ENCODE measurements around the gene R3HDM4.
A peak's percentile ranks its signal among the peaks of the same experiment; 100 is the strongest.

Gene R3HDM4

DNA sequence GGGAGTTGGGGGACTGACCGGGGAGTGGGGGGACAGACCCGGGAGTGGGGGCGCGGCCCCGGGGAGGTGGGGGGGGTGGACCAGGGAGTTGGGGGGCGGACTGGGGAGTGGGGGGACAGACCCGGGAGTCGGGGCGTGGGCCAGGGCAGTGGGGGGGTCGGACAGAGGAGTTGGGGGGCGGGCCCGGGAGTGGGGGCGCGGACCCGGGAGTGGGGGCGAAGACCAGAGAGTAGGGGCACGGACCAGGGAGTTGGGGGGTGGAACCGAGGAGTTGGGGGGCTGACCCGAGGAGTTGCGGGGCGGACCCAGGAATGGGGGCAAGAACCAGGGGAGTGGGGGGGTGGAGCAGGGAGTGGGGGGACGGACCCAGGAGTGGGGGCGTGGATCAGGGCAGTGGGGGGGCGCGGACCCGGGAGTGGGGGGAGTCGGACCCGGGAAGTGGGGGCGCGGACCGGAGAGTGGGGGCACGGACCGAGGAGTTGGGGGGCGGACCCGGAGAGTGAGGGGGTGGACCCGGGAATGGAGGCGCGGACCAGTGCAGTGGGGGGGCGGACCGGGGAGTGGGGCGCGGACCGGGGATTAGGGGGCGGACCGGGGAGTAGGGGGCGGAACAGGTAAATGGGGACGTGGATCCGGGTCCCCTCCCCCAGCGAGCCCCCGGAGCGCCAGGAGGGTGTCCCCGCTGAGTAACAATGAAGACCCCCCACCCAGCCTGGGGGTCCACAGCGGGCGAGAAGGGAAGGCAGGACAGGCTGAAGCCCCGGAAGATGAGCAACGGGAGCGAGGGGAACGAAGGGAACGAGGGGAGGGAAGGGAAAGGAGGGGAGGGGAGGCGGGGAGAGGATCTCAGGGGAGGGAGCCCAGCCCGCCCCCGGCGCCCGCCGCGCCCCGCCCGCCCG, 589 bp downstream of the R3HDM4 start:
- no peak for DNase-seq (ENCODE audit: low read depth in 2 of 2)

GRCh38 chr19:911197-912033, 1.6 kb downstream of the R3HDM4 start:
- DNase-seq (ENCODE audit: low read depth in 2 of 2), result no peak

DNA sequence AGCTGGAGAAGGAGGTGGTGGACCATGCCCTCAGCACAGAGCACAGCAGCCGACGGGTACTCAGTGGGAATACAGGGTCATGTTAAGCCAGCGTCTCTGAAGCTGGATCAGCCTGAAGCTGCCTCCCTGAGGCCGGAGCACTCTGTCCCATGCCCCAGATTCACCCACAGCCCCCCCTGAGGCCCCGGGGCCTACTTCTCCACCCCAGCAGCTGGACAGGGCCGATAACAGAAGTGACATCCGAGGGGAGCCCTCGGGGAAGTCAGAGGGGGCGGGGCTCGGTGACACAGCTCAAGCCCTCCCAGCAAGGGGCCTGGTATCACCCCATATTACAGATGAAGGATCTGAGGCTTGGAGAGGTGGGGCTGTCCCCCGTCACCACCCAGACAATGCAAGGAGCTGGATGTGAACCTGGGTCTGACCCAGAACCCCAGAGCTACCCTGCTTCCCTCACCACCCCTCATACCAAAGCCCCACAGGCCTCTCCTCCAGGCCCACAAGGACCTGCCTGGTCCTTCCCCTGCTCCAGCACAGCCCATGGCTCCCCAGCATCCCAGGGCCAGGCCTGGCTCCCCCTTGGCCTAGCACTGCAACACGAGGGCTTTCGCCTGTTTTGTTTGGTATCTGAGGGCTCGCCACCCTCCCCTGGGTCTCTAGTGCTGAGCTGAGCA, 5.7 kb downstream of the R3HDM4 start:
- DNase-seq (ENCODE audit: low read depth in 2 of 2), result no peak

DNA sequence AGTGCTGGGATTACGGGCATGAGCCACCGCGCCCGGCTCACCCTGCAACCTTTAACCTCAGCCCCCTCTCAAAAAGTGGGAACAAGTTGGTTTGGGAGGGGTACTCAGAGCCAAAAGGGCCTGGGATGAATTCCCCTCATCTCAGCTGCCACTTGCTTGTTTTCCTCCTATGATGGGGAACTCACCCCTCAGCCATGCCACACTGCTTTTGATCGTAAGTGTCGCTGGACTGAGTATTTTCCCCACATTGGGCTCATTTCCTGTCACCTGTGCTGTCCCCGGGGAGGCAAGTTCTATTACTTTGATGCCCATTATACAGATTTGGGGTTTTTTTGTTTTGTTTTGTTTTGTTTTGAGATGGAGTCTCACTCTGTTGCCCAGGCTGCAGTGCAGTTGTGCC, 6.5 kb downstream of the R3HDM4 start:
- DNase-seq (ENCODE audit: low read depth in 2 of 2), result no peak

DNA sequence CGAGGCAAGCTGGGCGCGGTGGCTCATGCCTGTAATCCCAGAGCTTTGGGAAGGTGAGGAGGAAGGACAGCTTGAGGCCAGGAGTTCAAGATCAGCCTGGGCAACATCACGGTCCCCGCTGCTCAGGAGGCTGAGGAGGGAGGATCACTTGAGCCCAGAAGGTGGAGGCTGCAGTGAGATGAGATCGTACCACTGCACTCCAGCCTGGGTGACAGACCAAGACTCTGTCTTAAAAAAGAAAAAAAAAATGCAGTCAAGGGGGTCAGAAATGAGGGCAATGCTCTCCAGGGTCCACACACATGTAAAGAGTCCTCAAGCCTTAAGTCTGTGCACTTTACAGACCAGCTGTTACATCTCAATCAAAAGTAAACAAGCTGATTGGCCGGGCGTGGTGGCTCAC, 8.5 kb downstream of the R3HDM4 start:
- DNase-seq (ENCODE audit: low read depth in 2 of 2), result no peak

- no peak for DNase-seq (ENCODE audit: low read depth in 2 of 2)
Measured at GRCh38 chr19:903266-903797, 9.7 kb downstream of the R3HDM4 start.

GRCh38 chr19:902446-903226, 10.4 kb downstream of the R3HDM4 start:
- no peak for DNase-seq (ENCODE audit: low read depth in 2 of 2)

DNA sequence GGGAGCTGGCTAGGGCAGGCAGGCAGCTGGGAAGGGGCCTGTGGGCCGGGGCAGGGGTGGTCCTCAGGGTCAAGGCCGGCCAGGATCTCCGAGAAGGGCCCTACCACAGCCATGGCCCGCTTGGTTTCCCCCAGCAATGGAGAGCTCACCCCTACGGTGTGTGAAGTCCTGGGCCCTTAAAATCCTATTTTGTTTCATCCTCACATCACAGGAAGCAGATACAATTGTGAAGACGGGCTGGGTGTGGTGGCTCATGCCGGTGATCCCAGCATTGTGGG, 11.0 kb downstream of the R3HDM4 start:
- DNase-seq (ENCODE audit: low read depth in 2 of 2), result no peak

DNA sequence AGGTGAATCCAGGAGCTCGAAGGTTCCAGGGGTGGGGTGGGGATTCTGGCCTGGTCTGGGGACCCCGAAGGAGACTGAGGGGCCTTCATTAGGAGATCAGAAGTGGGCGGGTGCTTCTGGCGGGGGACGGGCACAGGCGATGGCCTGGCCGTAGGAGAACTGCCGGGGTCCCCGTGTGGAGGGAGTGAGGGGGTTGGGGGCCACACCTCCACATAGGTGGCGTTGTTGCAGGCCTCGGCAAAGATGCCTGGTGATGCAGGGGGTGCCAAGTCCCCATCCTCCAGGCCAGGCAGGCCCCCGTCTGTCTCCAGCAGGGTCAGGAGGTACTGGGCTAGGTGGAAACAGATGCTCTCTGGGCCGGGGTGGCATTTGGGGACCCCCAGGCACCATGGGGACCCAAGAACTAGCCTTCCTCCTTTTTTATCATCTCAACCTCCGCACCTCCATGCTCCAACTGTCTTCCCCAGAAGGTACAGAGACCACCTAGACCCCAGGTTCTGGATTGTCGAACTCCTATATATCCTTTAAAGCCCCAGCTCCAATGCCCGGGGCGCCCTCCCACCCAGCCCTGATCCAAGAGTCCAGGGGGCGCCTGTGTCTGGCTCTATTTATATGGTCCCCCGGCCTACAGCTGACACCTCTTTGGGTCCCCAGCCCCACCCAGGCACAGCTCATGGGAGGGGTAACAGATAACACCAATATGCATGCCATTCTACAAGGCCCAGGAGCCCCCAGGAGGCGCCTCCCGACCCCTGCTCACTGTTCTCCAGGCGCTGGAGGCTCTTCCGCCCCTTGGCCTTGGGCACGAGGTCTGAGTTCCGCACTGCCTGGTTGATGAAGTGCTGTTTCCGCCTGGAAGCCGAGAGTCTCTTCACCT, 11.6 kb downstream of the R3HDM4 start:
- no peak for DNase-seq (ENCODE audit: low read depth in 2 of 2)

DNA sequence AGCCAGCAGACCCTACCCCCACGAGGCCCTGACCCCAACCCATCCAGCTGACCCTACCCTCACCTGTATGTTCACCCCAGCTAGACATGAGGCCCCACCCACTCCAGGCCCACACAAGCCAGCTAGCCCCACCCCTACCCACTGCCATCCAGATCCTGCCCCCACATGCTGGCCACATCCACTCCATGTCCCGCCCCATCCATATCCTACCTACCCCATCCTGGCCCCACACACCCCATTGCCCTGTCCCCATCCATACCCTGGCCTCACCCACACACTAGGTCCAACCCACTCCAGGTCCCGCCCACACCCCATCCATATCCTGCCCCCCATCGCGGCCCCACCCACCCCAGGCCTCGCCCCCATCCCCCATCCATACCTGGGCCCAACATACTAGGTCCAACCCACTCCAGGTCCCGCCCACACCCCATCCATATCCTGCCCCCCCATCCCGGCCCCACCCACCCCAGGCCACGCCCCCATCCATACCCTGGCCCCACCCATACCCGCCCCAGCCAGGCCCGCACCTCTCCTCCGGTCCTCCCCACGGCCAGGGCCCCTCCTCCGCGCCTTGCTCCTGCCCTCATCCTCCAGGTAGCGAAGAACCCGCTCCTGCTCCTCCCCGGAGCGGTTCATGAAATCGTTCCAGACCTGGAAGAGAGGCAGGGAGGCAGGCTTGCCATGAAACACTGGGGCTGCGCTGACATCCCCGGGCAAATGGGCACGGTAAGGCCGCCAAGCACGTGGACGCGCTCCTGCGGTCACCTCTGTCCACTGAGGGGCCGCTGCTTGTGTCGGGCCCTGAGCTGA, 12.5 kb downstream of the R3HDM4 start:
- DNase-seq (ENCODE audit: low read depth in 2 of 2), result no peak

- no peak for DNase-seq (ENCODE audit: low read depth in 2 of 2)
Measured at GRCh38 chr19:900043-900301, 13.0 kb downstream of the R3HDM4 start.

- no peak for DNase-seq (ENCODE audit: low read depth in 2 of 2)
Measured at GRCh38 chr19:899336-900042, 13.5 kb downstream of the R3HDM4 start.

GRCh38 chr19:898663-899062, 14.4 kb downstream of the R3HDM4 start:
- DNase-seq (ENCODE audit: low read depth in 2 of 2), result no peak

DNA sequence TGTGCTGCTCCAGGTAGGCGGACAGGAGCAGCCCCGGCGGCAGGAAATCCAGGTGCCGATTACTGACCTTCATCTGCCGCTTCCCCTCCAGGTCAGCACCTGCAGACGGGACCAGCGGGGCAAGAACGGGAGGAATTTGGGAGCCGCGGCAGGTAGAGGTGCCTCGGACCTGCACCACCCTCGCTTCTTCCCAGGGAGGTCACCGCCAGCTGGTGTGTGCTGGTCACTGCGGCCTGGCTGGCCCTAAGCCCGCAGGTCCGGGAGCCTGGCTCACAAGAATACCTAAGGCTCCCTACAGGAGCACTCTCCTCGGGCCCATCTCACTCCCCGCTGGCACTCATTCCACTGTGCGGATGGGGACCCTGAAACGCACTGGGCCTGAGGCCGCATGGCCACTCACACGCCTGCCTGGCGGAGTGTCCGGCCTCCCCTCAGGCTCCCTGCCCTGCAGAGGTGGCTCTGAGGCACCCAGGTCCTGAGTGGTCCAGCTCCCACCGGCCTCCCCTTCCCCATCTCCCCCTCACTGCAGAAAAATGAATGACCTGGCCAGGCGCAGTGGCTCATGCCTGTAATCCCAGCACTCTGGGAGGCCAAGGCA, 15.5 kb downstream of the R3HDM4 start:
- DNase-seq (ENCODE audit: low read depth in 2 of 2), result no peak

- no peak for DNase-seq (ENCODE audit: low read depth in 2 of 2)
Measured at GRCh38 chr19:896999-897398, 16.0 kb downstream of the R3HDM4 start.

GRCh38 chr19:896434-896833, 16.6 kb downstream of the R3HDM4 start:
- DNase-seq (ENCODE audit: low read depth in 2 of 2), result no peak

DNA sequence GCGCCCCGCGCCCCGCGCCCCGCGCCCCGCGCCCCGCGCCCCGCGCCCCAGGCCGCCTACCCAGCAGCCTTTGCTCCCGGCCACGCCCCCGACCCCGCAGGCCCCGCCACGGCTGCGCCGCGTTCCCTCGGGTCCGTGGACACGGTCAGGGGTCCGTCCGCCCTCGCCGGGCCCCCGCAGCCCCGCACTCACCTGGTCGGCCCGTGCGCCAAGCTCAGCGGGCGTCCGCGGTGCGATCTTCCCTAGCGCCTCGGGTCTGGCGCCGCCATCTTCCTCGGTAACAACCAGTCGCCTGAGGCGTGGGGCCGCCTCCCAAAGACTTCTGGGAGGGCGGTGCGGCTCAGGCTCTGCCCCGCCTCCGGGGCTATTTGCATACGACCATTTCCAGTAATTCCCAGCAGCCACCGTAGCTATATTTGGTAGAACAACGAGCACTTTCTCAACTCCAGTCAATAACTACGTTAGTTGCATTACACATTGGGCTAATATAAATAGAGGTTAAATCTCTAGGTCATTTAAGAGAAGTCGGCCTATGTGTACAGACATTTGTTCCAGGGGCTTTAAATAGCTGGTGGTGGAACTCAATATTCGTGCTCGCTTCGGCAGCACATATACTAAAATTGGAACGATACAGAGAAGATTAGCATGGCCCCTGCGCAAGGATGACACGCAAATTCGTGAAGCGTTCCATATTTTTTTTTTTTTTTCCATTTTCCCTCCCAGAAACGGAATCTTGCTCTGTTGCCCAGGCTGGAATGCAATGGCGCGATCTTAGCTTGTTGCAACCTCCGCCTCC, 19.9 kb downstream of the R3HDM4 start, which contains the start of the genes MED16 and RNU6-9:
Gene MED16, minus strand, starts transcription at position 294 of the 796 bp plus-strand sequence. CDS start 2,056 bp downstream, outside the sequence.
Gene RNU6-9, plus strand, starts transcription at position 591 of the 796 bp plus-strand sequence.
- DNase-seq (ENCODE audit: low read depth in 2 of 2), result peak; percentile 74 to 81

All from stimulated activated CD8-positive, alpha-beta memory T cell treated with anti-CD3 and anti-CD28 coated beads, Interleukin-2, amount 100 ng/mL, for 1 hour (primary cell).